Fibroblast of peridontal ligament (primary cell): Measurements from ENCODE around the gene KLHL29.

Source experiments
- DNase-seq: peaks from one replicate; pipeline ENCODE4 v3.0.0-alpha.2; 2010; ENCODE audit errors: extremely low read depth

KLHL29 gene

DNA sequence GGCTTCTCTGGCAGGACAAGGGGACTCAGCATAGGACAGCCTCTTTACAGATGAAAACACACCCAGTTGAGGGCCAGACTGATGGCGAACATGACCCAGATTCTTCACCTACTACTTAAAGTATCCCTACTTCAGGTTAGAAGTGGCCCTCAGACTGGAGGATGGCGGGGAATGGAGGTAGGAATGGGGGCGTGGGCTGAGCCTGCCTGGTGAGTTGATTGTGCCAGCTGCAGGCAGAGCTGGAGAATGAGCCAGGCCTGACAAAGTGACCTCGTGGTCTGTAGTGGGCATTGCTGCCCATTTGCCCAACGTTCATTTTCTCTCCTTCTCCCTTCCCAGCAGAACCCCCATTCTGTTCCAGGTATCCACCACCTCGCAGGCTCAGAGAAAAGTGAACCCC lies 186.1 kb downstream of the KLHL29 start:
- no peak for DNase-seq

DNA sequence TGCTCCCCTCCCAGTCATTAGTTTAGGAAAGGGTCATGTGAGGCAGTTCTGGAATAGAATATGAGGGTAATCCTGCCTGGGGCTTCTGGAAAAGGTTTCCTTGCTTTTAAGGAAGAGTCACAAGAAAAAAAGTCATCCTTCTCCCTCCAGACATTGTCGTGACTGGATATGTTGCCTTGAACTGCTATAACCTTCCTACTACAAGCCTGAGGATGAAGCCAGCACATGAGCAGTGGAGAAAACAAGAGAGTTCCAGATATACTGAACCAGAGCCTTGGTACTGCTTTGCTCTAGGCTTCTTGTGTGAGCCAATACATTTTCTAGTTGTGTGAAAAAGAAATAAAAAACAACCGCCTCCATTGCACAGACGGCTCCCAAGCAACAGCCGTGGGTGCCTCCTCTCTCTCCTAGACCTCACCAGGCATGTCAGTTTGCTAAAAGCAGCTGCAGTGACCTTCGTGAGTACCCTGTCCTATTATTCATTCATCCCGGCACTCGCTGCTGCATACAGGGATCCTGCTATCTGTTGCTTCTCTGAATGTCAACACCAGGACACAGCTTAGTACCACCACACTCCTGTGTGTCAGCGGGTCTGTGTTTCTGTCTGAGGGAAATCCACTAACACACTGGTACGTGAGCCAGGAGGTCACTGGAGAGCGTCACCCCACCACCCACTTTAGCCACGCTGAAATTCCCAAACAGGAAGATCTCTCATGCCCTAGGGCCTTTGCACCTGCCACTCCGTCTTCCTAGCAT lies 186.7 kb downstream of the KLHL29 start:
- DNase-seq: no peak

DNA sequence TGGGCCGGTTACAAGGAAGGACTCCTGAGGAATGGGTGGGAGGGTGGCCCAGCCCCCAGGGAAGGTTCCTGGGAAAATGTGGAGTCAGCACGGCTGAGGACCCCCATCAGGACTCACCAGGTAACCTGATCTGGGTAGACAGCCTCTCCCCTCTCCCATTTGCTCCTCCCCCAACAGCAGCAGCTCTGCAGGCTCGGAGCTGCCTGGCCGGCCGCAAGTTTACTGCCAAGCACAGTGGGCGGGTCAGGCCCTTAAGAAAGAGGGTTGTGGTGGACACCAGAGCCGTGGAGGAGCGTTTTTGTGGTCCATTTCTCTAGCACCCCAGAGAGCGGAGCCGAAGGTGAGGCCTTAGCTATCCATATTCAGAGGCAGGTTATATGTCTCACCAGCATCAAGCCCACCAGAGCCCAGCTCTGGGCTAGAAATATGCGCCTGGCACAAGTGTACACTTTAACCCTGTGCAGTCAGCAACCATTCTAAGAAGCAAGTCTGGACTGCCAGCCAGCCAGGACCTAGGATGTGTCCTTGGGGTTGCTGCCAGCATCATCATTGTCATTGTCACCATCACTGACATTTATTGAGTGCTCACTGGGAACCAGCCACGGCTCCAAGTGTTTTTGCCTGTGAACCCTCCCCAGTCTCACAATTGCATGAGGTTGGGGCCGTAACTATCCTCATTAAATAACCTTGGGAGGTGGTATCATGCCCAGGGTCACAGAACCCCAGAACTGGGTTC lies 190.1 kb downstream of the KLHL29 start:
- DNase-seq: no peak

DNA sequence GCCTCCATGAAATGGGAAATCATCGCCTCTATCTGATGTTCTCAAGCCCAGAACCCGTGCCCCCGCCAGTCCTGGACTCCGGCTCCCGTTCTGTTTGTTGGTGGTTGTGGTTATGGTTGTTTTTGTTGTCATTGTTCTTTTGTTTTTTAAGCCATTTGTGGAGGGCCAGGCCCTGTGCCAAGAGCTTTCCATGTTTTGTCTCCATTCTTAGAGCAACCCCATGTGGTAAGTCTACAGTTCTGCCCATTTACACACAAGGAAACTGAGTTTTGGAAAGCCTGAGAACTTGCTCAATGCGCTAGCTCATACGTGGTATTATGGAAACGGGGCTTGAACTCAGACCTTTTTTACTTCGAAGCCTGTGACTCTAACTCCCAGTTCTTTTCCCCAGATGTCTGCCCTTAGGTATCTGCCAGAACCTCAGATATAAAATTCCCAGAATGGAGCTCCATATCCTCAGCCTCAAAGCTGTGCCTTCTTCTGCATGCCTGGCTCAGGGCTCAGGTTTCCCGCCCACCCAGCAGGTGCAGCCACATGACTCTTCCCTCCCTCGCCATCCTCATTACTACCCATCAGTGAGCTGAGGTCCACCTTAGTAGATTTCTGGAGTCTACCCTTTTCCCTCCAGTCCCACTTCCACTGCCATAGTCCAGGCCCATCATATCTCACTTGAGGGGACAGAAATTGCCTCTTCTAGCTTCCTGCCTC lies 194.1 kb downstream of the KLHL29 start:
- DNase-seq: peak; percentile 45

DNA sequence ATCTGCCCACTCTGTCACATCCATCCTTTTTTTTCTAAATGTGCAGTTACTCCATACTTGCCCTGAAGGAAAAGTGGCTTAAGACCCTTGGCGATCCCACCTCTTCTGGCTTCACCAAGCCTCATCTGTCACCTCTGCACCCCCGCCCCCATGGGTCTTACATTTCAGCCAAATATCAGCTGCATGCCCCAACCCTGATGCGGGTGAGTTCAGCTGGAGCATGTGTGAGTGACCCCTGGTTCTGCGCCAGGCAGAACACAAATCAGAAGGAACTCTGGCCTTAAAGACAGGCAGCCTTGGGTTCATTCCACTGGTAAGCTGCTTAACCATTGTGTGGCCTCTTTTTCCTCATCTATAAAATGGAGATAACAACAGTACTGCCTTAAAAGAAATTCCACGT lies 194.7 kb downstream of the KLHL29 start:
- no peak for DNase-seq

DNA sequence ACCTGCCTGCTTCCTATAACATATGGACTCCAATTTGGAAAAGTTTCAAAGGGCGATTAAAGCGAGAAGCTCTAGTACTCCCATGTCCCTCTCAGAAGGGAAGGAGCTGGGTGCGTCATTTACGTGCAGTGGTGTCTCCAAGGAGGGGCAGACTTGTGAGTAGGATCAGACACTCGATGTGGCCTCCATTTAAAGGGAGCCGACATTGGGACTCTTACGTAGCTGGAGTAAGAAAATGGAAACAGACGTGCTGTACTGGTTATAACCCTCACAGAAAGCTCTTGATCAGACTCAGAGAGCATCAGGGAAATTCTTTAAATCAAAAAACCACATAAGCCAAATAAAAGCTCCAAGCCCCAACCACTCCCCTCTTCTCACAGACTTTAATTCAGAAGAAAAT lies 198.5 kb downstream of the KLHL29 start:
- no peak for DNase-seq

DNA sequence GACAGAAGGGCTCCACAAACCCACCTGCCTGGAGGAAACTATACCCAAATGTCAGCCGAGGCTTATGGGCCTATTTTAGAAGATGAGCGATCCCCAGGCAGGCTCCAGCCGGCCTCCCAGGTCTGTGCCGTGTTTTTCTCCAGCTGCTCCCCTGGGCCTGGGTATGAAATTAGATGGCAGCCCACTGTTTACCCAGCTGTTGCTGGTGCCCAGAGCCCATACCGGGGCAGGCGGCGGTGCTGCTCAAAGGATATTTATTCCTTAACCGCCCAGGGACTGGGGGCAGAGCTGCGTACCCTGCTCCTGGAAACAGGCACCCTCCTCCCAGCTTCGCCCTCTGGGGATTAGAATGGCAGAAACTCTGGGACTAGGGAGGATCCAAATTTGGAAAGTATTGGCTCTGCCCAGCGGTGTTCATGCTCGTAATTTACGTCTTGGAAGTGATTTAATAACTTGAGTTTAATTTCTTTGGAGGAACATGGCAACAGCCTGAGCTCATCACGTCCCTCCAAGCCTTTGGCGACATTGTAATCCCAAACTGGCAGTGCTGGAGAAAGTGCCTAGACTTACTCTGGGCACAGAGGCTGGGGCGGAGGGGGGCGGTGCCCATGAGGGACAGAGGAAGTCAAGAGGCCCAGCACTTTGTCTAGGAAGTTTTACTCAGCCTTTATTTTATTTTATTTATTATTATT lies 199.2 kb downstream of the KLHL29 start:
- no peak for DNase-seq

DNA sequence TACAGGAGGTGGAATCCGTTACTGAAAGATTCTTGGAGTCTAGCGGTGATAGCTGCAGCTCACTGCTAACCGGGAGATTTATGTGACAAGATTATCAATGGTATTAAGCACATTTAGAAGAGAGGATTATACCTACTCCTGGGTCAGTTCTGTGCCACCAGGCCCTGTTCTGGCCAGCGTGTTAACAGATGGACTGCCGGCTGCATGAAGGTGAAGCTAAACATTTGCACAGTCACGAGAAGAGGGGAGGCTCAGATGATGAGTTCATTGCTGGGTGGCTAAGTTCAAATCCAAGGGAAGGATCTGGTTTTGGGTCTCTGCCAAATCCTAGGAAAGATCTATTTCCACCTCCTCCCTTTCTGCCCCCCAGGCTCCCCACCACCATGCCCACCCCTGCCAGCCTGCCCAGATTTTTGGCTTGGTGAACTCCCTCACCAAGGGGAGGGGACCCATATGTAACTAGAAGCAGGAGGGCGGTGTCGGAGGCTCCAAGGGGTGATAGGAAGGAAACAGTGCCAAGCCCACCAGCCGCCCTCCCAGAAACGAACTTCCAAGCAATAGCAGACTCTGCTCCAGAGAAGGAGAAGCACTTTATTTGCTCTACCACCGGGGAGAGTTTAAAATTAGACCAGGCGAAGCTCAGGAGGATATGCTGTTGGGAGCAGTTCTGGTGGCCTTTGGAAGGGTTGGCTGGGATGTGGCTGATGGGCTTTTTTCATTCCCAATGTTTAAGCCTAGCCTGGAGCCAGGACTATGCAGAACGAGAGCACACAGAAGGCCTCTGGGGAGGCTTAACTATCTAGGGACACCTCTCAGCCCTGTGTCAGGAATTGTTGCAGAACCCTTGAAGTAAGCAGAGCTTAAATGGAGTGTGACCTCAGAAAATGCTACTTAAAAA lies 200.5 kb downstream of the KLHL29 start:
- DNase-seq: no peak

DNA sequence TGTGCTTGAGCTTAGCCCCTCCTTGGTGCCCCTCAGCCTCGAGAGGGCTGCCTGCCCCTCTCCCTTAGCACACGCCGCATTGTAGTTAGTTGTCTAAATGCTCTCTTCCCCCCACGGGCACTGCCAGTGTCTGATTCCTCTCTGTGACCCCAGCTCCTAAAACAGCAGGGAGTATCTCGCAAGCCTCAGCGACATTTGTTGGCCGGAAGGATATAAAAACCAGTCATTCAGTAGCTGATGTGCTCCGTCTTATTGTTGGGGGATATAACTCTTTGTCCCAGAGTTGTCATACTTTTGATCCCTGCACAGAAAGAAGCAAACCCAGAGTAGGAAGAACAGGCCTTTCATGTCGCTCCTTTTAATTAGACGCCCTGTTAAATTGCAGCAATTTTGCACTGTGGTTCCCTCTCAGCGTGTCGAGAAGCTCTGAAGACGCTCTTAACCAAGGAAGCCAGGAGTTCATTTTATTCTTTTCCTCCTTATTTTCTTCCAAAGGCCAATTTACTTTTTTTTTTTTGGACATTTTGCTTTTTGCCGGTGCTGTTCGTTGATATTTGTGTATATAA lies 201.8 kb downstream of the KLHL29 start:
- DNase-seq: no peak

DNA sequence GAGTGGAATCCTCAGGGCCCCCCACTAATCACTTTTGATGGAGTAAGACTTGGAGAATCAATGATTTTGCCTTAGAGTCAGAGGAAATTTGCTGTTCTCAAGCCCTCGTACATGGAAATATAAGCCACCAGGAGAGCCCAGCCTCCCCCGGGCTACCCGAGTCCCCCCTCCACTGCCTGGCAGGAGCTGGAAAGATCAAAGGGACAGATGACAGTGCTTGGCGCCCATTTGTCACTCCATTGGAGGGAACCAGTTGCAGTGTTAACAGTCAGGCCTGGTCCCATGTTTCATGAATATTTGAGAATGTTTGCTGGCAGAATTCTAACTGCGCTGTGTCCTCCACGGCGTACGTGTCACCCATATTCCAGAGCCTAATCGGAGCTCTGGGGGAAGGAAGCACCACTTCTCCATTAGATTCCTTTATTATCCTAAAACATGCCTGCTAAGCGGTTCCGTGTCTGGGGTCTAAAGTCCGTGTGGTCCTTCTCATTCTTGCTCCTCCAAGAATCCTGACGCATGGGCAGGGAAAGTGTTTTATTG lies 202.4 kb downstream of the KLHL29 start:
- DNase-seq: no peak

DNA sequence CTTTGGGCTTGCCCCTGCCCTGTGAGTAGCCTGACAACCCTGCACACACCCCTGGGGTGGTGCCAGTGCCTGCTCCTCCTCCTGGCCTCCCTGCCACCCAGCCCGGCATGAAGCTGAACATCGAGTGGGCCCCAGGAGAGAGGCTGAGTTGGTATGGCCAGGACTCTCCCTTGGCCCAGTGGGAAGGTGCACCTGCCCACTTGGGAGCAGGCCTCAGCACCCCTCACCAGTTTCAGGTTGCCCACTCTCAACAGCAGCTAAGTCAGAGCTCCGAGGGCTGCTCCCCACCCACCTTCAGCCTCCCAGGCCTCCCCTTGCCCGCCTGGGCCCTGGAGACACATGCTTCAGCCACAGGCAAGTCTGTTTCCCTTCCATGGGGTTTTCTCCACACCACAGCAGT lies 203.1 kb downstream of the KLHL29 start:
- no peak for DNase-seq

DNA sequence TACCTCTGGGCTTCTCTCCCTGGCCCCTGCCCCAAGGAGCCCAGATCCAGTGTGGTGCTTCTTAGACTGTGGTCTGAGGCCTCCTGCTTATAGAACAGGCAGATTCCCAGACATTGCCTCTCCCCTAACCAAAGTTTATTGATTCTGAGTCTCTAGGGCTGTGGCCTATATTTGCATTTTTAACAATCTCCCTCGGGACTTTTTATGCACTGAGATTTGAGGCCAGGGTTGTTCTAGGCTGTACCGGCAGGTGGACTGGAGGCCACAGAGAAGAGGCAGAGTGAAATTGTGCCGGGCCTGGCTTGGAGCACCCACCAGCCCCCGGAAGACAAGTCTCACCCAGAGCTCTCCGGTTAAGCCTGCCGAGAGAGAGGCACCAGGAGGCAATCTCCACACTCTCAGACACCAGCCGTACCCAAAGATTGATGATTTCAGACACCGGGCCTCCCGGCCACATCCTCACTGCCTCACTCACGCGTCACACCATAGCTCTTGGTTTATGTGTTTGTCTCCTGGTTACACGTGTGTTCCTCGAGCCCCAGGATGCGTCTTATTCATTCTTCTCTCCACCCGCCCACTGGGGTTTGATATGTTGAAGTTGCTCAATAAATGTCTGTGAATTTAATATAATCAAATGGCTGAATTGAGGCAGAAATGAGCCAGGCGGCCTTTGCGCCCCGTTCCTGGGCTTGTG lies 203.7 kb downstream of the KLHL29 start:
- no peak for DNase-seq

DNA sequence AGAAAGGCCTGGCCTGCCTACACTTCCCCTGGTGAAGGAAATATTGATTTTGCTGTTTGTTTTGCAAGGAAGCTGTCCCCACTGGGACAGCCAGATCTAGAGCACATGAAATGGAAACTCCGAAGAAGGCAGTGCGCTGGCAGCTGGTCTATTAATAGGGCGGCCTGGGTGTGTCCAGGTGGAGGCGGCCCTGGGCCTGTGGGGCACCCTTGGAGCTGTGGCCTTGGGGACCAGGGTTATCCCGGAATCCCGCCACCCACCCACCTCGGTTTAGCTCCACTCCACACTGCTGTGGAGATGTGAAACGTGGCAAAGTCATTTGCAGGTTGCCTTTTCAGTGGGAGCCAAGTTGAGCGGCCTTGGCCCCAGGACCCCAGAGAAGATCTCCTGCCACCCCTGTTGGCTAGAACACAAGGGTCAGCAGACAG lies 204.3 kb downstream of the KLHL29 start:
- DNase-seq: no peak

DNA sequence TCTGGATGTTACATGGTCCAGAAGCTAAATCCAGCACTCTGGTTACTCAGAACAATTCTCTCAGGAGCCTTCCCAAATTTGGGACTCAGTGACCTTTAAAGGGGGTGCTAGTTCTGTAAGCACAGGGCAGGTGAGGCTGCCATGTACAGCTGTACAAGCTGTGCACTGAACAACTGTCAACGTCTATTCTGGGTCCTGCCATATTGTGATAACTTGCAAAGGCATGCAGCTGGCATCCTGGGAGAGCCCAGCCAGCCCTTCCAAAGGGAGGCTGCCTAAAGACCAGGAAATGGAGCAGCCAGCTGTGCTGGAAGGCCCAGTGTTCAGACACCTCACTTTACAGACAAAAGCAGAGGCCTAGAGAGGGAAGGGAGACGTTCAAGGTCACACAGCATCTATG lies 204.8 kb downstream of the KLHL29 start:
- DNase-seq: no peak

DNA sequence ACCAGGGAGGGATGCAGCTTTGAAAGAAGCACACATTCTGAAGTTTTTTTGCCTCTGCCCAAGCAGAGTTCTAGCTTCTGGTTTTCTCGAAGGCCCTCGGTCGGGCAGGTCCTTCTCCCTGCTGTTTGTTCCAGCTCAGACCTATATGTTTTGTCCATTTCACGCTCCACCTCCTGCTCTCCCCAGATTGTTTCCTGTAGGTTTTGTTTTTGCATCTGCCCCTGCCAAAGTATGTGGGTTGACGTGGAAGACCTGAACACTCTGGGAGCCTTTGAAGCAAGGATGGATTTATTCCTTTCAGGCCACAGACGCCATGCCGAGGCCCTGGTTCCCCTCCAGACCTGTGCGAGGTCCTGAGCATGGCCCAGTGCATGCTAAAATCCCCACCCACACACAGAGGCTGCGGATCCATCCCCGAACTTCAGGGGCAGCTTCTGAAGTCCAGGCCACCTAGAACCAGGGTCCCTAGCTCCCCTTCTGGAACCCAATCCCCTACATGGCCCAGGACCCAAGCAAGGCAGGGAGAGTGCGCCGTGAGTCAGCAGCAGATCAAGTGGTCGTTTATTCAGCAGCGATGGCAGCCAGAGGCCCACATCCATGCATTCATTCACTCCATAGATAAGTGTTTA lies 205.4 kb downstream of the KLHL29 start:
- DNase-seq: no peak

DNA sequence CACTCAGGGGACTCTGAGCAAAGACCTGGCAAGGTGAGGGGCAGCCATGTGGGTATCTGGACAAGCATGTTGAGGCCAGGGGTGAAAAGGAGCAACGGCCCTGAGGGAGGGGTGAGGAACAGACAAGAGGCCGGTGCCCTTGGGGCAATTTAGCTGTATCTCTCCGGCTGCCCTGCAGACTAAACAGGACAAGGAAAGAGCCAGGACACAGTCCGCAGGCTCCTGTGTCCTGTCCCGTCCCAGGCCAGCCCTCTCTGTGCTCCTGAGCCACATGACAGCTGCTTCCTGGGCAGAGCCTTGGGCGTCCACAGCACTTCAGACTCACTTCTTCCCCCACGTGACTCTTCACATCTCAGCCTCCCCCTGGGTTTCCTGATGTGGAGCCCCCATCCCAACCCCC lies 206.1 kb downstream of the KLHL29 start:
- DNase-seq: no peak

DNA sequence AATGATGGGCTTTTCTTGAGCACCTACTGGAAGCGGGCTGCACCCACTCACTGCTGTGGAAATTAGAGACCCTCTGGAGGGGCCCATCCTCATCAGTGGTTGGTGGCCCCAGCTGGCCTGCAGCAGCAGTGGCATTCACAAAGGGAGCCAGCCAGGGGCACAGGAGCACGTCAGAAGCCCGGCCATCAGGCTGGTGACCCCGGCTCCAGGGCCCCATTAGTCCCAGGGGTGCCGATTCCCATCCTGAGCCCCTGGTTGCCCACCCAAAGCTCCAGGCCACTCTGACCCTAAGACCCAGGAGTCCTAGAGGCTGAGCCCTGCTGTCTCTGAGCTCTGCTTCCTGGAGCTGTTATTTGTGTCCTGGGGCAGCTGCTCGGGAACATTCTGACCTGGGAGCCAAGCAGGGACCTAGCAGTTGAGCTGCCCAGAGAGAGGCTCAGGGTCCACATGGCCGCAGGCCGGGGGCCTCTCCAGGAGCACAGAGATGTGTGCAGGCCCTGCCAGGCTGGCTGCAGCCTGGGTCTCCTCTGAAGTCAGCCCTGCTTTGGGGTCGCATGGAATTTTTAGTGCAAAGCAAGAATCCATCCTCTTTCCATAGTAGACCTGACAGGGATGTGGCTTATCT lies 207.2 kb downstream of the KLHL29 start:
- DNase-seq: no peak

DNA sequence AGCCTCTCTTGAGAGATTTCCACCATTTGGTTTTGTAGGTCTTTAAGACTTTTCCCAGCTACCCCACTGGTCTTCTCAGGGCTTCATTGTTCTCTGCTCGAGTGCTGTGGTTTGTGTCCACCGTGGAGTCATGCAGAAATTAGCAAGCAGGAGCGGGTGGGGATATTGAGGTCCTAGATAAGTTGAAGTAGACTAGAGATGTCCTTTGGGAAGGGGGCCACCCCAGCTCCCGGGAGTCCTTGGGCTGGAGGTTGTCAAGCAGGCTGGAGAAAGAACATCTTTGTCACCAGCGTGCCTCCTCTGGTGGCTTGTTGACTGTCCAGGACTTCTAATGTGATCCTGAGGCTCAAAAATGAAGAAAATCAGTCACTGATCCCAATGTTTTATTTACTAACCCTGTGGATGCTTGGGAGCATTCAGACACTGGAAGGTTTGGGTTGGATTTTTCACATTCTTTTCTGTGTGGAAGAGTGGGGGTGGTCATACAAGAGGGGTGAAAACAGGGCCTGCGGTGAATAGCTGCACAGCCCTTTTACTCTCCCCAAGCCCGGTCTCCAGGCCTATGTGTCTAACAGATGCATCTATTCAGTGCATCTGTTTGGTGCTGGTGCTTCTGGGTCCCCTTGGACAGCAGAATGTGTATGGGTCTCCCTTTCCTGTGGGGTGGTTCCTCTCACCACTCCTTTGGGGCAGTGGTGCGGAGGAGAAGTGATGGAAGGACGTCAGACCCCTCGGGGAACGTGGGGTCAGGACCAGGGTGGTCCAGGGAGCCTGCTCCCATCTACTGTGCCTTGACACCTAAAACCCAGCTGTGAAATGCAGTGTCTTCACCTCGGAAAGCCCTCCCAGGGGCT lies 208.1 kb downstream of the KLHL29 start:
- DNase-seq: no peak
